ENCODE results near the gene UBALD1.

UBALD1 gene

GRCh38 chr16:4599545-4599944, 15.1 kb downstream of the UBALD1 start:
- no peak for TF ChIP-seq FOXP2 (optimal IDR thresholded peaks at IDR 0.05; ENCODE audit: borderline replicate concordance, extremely low read depth, extremely low read length, insufficient read depth)

GRCh38 chr16:4599037-4599436, 15.7 kb downstream of the UBALD1 start:
- TF ChIP-seq REST (IDR thresholded peaks at IDR 0.05; ENCODE audit: insufficient read depth in 1 of 2, low read depth in 2 of 2, low read length in 2 of 2) (no peak), SIN3A (IDR thresholded peaks at IDR 0.05; ENCODE audit: borderline replicate concordance, insufficient read depth, low read length) (no peak), TAF1 (IDR thresholded peaks at IDR 0.05; ENCODE audit: borderline replicate concordance, insufficient read depth, low read length) (no peak), FOXP2 (optimal IDR thresholded peaks at IDR 0.05; ENCODE audit: borderline replicate concordance, extremely low read depth, extremely low read length, insufficient read depth) (no peak), POLR2AphosphoS5 (IDR thresholded peaks at IDR 0.05; ENCODE audit: low read depth, low read length) (no peak)

GRCh38 chr16:4597174-4597573, 17.5 kb downstream of the UBALD1 start:
- TF ChIP-seq TAF1 (IDR thresholded peaks at IDR 0.05; ENCODE audit: borderline replicate concordance, insufficient read depth, low read length) = no peak

GRCh38 chr16:4594433-4595410, 20.0 kb downstream of the UBALD1 start:
- TF ChIP-seq TAF1 (IDR thresholded peaks at IDR 0.05; ENCODE audit: borderline replicate concordance, insufficient read depth, low read length) (no peak), FOXP2 (optimal IDR thresholded peaks at IDR 0.05; ENCODE audit: borderline replicate concordance, extremely low read depth, extremely low read length, insufficient read depth) (no peak), POLR2AphosphoS5 (IDR thresholded peaks at IDR 0.05; ENCODE audit: low read depth, low read length) (no peak), SIN3A (IDR thresholded peaks at IDR 0.05; ENCODE audit: borderline replicate concordance, insufficient read depth, low read length) (no peak), REST (IDR thresholded peaks at IDR 0.05; ENCODE audit: insufficient read depth in 1 of 2, low read depth in 2 of 2, low read length in 2 of 2) (no peak)

- TF ChIP-seq TAF1 (IDR thresholded peaks at IDR 0.05; ENCODE audit: borderline replicate concordance, insufficient read depth, low read length) (no peak), FOXP2 (optimal IDR thresholded peaks at IDR 0.05; ENCODE audit: borderline replicate concordance, extremely low read depth, extremely low read length, insufficient read depth) (no peak), SIN3A (IDR thresholded peaks at IDR 0.05; ENCODE audit: borderline replicate concordance, insufficient read depth, low read length) (no peak), REST (IDR thresholded peaks at IDR 0.05; ENCODE audit: insufficient read depth in 1 of 2, low read depth in 2 of 2, low read length in 2 of 2) (no peak), POLR2AphosphoS5 (IDR thresholded peaks at IDR 0.05; ENCODE audit: low read depth, low read length) (no peak)
Measured at GRCh38 chr16:4593086-4593485, 21.6 kb downstream of the UBALD1 start.

GRCh38 chr16:4591706-4592470, 22.8 kb downstream of the UBALD1 start:
- TF ChIP-seq SIN3A (IDR thresholded peaks at IDR 0.05; ENCODE audit: borderline replicate concordance, insufficient read depth, low read length) (no peak), REST (IDR thresholded peaks at IDR 0.05; ENCODE audit: insufficient read depth in 1 of 2, low read depth in 2 of 2, low read length in 2 of 2) (no peak), POLR2AphosphoS5 (IDR thresholded peaks at IDR 0.05; ENCODE audit: low read depth, low read length) (no peak), TAF1 (IDR thresholded peaks at IDR 0.05; ENCODE audit: borderline replicate concordance, insufficient read depth, low read length) (no peak)

Measured in PFSK-1 (cell line).